Inferior parietal cortex (tissue), 1 donor: ENCODE results near the gene RSPH6A.

Experiments
- DNase-seq: peaks from one replicate; pipeline ENCODE4 v3.0.0-alpha.2; 2016; ENCODE audit errors: extremely low spot score

RSPH6A gene

GRCh38 chr19:45825263-45825605, 10.1 kb upstream of the RSPH6A start:
- no peak for DNase-seq

DNA sequence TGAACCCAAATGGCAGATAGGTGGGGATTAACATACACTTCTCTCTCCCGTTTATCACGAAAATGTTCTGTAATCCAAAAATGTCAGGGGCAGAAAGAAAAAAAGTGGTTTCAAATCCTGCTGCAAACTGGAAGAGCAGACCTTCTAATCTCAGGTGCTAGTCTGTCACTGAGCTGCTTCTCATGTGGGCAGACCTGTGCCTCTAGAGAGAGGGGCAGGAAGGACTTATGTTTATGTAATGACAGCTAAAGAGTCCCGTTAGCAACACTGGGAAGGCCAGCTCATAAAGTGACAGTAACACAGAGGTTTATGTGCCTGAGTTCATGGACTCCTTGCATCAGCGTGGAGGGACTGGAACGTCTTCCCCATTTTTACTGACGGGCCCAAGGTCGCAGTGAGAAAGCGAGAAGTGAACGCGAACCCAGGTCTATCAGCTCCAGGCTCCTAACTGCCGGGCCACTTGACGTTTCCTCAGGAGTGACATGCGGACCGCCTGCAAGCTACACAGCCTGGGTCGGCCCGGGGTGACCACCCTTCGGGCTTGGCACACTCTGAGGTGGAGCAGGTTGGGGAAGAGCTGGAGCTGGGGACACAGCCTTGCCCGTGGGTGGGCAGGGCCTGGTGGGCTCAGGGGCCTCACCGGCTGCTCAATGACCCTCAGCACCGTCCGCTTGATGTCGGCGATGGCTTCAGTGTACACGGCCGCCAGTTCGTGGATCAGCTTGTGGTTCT, 9.6 kb upstream of the RSPH6A start:
- DNase-seq, result no peak

- DNase-seq, result peak; percentile 9
Observed at GRCh38 chr19:45824041-45824471, 8.9 kb upstream of the RSPH6A start.

- no peak for DNase-seq
Observed at GRCh38 chr19:45823182-45823581, 8.1 kb upstream of the RSPH6A start.

GRCh38 chr19:45822716-45823115, 7.6 kb upstream of the RSPH6A start:
- no peak for DNase-seq

- DNase-seq, result no peak
Observed at GRCh38 chr19:45821570-45821969, 6.5 kb upstream of the RSPH6A start.

- no peak for DNase-seq
Observed at GRCh38 chr19:45821103-45821521, 6.0 kb upstream of the RSPH6A start.

- no peak for DNase-seq
Observed at GRCh38 chr19:45820413-45821102, 5.5 kb upstream of the RSPH6A start.

GRCh38 chr19:45819769-45820168, 4.7 kb upstream of the RSPH6A start:
- no peak for DNase-seq

DNA sequence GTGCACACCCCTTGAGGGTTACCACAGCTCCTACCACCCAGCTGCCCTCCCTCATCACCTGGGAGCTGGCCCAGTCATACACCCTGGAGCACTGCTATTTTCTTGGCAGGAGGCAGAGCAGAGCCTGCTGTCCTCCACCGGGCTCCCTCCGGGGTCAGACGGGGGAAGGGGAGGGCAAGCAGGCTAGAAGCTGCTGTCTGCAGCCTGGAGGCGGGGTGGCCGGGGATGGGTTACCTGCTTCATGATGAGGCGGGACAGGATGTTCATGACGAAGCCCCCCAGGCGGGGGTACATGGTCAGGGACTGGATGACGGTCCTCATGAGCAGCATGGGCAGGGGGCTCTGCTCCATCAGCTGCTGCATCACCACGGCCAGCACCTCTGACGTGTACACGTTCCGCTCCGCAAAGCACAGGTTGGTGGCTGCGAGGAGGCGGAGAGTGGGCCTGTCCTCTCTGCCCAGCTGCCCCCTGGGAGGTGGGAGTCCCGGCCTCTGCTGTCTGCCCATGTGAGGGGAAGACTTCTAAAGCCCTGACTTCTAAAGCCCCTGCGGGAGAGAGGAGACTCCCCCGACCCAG, 2.7 kb upstream of the RSPH6A start:
- DNase-seq, result no peak

- DNase-seq, result peak; percentile 83
Observed at GRCh38 chr19:45817010-45817724, 2.1 kb upstream of the RSPH6A start.

DNA sequence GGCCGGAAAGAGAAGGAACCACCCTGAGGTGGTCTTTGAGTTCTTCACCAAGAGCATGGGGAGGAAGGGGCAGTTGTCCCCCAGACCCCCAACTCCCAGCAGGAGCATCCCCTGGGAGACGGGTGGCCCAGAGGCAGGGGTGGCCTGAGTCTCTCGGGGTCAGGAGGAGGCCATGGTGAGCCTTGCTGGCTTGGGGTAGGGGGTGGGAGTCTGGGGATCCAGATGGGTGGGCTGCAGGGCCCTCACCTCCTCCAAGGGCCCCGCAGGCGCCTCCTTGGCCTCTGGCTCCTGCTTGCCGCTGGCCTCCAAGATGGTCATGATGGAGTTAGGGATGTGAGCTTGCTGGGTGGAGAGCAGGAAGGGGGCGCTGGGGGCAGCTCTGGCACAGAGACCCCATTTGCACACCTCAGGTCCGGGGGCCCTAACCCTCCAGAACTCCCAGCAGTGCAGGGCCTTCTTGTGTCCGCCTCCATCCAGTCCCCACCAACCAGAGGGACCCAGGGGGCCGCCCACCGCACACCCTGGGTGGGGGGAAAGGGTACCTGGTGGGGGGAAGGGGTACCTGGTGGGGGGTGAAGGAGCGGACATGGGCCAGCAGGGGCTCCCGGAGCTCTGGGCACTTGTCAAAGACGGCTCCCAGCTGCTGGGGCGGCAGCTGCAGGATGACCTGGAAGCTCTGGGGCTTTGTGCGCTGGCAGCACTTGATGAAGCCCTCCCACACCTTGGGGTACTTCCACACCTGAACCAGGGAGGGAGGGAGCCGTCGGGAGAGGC, 1.3 kb upstream of the RSPH6A start:
- DNase-seq, result no peak

- no peak for DNase-seq
Observed at GRCh38 chr19:45815481-45816216, 541 bp upstream of the RSPH6A start.

DNA sequence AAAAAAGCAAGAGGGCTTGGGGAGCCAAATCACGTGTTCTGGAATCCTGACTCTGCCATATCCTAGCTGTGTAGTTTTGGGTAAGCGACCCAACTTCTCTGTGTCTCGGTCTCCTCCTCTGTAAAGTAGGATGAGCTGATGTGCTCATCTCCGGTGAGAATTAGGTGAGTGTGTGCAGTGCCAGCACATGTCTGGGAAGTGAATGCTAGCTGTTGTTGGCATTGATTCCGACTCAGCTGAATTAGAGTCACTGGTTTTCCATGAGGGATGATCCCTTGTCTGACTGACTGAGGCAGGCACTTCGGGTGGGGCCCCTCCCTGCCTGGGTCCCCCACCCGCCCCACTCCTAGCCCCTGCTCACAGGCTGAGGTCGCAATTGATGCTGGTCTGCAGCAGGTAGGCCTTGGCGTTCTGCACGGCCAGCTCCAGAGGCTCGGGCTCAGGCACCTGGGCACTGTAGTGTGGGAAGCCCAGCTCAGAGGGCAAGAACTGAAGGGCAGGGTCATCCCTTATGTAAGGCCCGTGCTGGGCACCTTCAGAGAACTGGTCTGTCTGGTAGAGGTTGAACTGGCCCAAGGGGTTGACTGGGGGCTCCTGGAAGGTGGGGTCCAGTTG, 835 bp downstream of the RSPH6A start:
- no peak for DNase-seq

GRCh38 chr19:45812297-45812696, 2.8 kb downstream of the RSPH6A start:
- DNase-seq, result no peak

GRCh38 chr19:45809643-45810159, 5.4 kb downstream of the RSPH6A start:
- DNase-seq, result no peak

DNA sequence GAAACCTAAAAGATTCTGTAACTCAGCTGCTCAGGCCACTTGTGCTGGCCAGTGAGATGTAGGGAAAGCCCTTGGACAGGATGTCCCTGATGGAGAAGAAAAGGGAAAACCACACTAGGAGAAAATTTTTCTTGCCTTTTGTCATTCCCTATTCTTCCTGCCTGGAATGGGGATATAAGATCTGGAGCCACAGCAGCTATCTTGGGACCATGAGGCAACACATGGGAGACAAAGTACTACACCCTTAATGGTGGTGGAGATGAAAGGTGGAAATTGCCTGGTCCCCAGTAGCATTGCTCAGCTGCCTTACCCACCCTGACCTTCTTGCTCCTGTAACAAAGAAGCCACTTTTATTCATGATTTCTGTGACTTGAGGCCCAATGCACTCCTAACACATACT, 9.4 kb downstream of the RSPH6A start:
- no peak for DNase-seq

DNA sequence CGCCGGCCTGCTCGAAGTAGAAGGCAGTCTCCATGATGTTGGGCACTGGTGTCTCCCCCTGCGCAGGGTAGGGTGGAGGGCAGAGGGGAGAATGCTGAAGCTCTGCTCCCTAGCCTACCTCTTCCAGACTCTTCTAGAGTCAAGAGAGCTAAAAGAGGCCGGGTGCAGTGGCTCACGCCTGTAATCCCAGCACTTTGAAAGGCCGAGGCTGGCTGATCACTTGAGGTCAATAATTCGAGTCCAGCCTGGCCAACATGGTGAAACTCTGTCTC, 10.2 kb downstream of the RSPH6A start:
- DNase-seq, result no peak

DNA sequence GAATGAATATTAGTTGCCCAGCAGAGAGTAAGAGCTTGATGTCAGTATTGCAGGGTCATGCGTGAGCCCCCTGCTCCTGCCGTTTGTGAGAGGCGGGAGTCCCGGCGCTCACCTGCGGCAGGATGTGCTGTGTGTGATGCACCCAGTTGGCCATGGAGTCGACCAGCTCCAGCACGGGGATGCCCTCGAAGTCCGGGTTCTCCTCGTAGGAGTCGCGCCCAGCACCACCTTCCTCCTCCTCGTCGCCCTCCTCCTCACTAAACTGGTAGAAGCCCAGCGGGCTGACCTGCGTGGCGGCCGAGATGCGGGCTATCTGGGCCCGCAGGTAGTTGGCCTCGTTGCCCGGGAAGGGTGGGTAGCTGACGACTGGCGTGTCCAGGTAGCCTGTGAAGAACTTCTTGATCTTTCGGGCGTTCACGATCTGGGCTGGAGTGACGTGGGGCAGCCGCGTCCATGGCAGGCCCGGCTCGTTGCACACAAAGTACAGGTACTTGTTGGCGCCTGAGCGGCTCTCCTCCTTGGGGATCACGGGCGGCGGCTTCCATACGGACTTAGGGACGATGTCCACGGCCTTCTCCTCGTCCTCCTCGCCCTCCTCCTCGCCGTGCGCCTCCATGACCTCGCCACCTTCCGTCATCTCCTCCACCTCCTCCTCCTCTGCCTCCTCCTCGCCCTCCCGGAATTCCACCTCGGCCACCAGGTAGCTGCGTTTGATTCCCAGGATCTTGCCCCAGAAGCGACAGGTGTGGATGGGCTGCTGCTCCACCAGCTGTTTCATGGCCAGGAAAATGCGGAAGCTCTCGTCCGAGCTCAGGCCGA, 10.8 kb downstream of the RSPH6A start:
- DNase-seq, result no peak
